Measurements from ENCODE around the gene C1QL1.

C1QL1 gene

GRCh38 chr17:44932096-44932786 is 35.9 kb downstream of the C1QL1 start:
- no peak for DNase-seq (ENCODE audit: low read depth in 2 of 2)

GRCh38 chr17:44931376-44931775 is 36.7 kb downstream of the C1QL1 start:
- no peak for DNase-seq (ENCODE audit: low read depth in 2 of 2)

GRCh38 chr17:44930667-44931066 is 37.4 kb downstream of the C1QL1 start:
- DNase-seq (ENCODE audit: low read depth in 2 of 2): no peak

- no peak for DNase-seq (ENCODE audit: low read depth in 2 of 2)
These were observed 39.0 kb downstream of the C1QL1 start for GRCh38 chr17:44928950-44929720.

- DNase-seq (ENCODE audit: low read depth in 2 of 2): no peak
These were observed 40.0 kb downstream of the C1QL1 start for GRCh38 chr17:44928136-44928535.

GRCh38 chr17:44927696-44928095 is 40.4 kb downstream of the C1QL1 start:
- no peak for DNase-seq (ENCODE audit: low read depth in 2 of 2)

GRCh38 chr17:44926821-44927525 is 41.1 kb downstream of the C1QL1 start:
- DNase-seq (ENCODE audit: low read depth in 2 of 2): no peak

GRCh38 chr17:44925731-44926697 is 42.1 kb downstream of the C1QL1 start:
- DNase-seq (ENCODE audit: low read depth in 2 of 2): no peak

GRCh38 chr17:44924107-44924544 is 44.0 kb downstream of the C1QL1 start:
- no peak for DNase-seq (ENCODE audit: low read depth in 2 of 2)

- no peak for DNase-seq (ENCODE audit: low read depth in 2 of 2)
These were observed 45.2 kb downstream of the C1QL1 start for GRCh38 chr17:44922746-44923470.

GRCh38 chr17:44922136-44922535 is 46.0 kb downstream of the C1QL1 start:
- no peak for DNase-seq (ENCODE audit: low read depth in 2 of 2)

GRCh38 chr17:44921122-44921882 is 46.8 kb downstream of the C1QL1 start:
- DNase-seq (ENCODE audit: low read depth in 2 of 2): no peak

- no peak for DNase-seq (ENCODE audit: low read depth in 2 of 2)
These were observed 47.5 kb downstream of the C1QL1 start for GRCh38 chr17:44920565-44920940.

GRCh38 chr17:44919885-44920564 is 48.1 kb downstream of the C1QL1 start:
- peak; percentile 17 for DNase-seq (ENCODE audit: low read depth in 2 of 2)

GRCh38 chr17:44919411-44919810 is 48.7 kb downstream of the C1QL1 start:
- no peak for DNase-seq (ENCODE audit: low read depth in 2 of 2)

GRCh38 chr17:44918006-44918405 is 50.1 kb downstream of the C1QL1 start:
- DNase-seq (ENCODE audit: low read depth in 2 of 2): no peak

- DNase-seq (ENCODE audit: low read depth in 2 of 2): no peak
These were observed 50.6 kb downstream of the C1QL1 start for GRCh38 chr17:44917456-44917855.

- DNase-seq (ENCODE audit: low read depth in 2 of 2): no peak
These were observed 51.3 kb downstream of the C1QL1 start for GRCh38 chr17:44916781-44917241.

All from stimulated activated CD8-positive, alpha-beta memory T cell treated with anti-CD3 and anti-CD28 coated beads, Interleukin-7, amount 100 ng/mL, for 1 hour (primary cell).